ENCODE results near the gene SENP1.

SENP1 gene

DNA sequence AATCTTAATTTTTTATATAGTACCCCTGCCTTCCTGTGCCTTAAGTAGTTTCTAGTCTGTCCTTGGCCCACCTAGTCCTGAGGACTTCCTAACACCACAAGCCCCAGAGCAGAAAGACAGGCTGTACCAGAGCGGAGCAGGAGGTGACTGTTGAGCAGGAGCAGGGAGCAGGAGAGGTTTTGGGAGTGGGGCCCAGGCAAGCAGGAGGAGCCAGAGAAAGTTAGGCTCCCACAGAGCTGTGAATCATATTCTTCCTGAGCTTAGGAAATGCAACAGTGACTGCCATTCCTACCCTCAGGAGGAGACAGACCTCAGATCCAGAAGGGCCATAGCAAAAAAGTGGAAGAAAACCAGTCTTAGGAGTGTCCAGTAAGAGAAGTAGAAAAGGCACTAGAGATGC, 73.3 kb downstream of the SENP1 start:
- no peak overlapping the region for H3K4me3 ChIP-seq (IDR thresholded peaks at IDR 0.05; ENCODE audit: insufficient read depth, low read depth, low read length)
- H4K20me1 ChIP-seq (ENCODE audit: insufficient read depth), result no peaks in the 10 kb centered on the region
- H3K27ac ChIP-seq, result no peak overlapping the region
- no peaks in the 10 kb centered on the region for H3K27me3 ChIP-seq (ENCODE audit: insufficient read depth, low read depth)
- no peaks in the 10 kb centered on the region for H3K36me3 ChIP-seq (ENCODE audit: insufficient read depth)
- no peaks in the 10 kb centered on the region for H3K79me2 ChIP-seq (ENCODE audit: insufficient read depth, low read depth)
- no peak overlapping the region for H2AFZ ChIP-seq (ENCODE audit: low read depth)
- no peaks in the 10 kb centered on the region for H3K4me1 ChIP-seq (ENCODE audit: low read depth, poor library complexity, severe bottlenecking)
- no peak overlapping the region for H3K9ac ChIP-seq
- TF ChIP-seq, protein P1, sequence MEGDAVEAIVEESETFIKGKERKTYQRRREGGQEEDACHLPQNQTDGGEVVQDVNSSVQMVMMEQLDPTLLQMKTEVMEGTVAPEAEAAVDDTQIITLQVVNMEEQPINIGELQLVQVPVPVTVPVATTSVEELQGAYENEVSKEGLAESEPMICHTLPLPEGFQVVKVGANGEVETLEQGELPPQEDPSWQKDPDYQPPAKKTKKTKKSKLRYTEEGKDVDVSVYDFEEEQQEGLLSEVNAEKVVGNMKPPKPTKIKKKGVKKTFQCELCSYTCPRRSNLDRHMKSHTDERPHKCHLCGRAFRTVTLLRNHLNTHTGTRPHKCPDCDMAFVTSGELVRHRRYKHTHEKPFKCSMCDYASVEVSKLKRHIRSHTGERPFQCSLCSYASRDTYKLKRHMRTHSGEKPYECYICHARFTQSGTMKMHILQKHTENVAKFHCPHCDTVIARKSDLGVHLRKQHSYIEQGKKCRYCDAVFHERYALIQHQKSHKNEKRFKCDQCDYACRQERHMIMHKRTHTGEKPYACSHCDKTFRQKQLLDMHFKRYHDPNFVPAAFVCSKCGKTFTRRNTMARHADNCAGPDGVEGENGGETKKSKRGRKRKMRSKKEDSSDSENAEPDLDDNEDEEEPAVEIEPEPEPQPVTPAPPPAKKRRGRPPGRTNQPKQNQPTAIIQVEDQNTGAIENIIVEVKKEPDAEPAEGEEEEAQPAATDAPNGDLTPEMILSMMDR (conservative IDR thresholded peaks at IDR 0.05; ENCODE audit: low read depth, low read length), result no peak
- no peak overlapping the region for H3K4me2 ChIP-seq

DNA sequence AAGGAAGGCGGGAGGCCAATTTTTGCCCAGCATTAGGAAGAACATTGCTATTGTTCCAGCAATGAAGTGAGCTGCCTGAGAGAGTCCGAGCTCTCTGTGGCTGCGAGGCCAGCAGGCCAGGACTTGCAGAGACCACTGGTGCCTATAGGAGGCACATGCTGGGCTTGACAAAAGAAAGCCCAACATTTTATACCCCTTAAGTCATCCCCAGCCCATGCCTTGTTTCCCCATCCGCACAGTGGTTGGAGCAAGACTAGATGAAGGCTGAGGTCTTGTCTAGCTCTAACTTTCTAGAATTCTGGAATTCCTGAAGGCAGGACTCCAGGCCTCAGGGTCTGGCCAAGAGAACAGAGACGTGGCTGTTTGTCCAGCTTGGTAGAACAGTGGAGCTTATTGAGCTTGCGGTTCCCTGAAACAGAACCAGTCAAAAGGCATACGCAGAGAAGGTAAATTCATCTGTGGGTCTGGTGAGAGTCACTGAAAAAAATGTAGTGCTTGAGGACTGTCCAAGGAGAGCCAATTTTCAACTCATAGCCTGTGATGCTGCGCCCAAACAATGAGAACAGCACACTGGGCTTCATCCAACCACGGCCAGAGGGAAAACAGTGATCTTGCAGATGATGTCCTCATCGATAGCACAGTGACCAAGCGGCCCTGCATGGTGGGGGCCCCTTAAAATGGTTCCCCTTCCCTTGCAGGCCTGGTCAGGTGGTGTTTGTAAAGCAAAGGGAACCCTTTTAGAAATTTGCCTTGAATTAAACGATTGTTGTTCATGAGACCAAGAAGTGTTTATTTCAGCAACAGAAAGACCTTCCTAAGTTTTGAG, 74.5 kb downstream of the SENP1 start:
- Histone ChIP-seq H3K4me1 (ENCODE audit: low read depth, poor library complexity, severe bottlenecking) (no peaks in the 10 kb centered on the region), H3K4me3 (IDR thresholded peaks at IDR 0.05; ENCODE audit: insufficient read depth, low read depth, low read length) (no peak overlapping the region), H3K4me2 (no peak overlapping the region), H3K9ac (no peak overlapping the region), H3K27me3 (ENCODE audit: insufficient read depth, low read depth) (no peaks in the 10 kb centered on the region), H3K79me2 (ENCODE audit: insufficient read depth, low read depth) (no peaks in the 10 kb centered on the region), H4K20me1 (ENCODE audit: insufficient read depth) (no peaks in the 10 kb centered on the region), H3K36me3 (ENCODE audit: insufficient read depth) (no peaks in the 10 kb centered on the region), H3K27ac (no peak overlapping the region), H2AFZ (ENCODE audit: low read depth) (no peak overlapping the region)
- TF ChIP-seq, protein P1 (conservative IDR thresholded peaks at IDR 0.05; ENCODE audit: low read depth, low read length), result no peak

DNA sequence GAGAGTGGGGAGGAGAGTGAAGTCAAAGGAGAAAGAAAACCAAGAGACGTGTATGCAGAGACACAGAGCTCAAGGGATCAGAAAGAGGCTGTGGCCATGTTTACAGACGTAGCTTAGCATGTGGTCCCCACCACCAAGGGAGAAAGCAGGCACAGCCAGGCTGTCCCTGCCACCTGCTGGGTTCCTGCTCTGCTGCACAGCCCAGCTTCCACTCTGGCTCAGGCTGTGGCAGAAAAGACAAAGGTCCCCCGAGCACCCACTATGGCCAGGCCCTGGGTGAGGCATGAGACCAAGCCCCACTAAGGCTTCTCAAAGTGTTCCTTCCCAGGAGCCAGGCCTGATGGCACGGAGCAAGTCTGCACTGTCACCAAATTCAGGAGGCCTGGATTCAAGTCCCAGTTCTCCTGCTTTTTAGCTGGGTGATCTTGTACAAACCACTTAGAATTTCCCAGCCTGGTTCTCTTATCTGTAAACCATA, 75.7 kb downstream of the SENP1 start:
- Histone ChIP-seq H2AFZ (ENCODE audit: low read depth) (no peak overlapping the region), H3K4me2 (no peak overlapping the region), H3K4me3 (IDR thresholded peaks at IDR 0.05; ENCODE audit: insufficient read depth, low read depth, low read length) (no peak overlapping the region), H4K20me1 (ENCODE audit: insufficient read depth) (no peaks in the 10 kb centered on the region), H3K4me1 (ENCODE audit: low read depth, poor library complexity, severe bottlenecking) (no peaks in the 10 kb centered on the region), H3K27ac (no peak overlapping the region), H3K9ac (no peak overlapping the region), H3K27me3 (ENCODE audit: insufficient read depth, low read depth) (no peaks in the 10 kb centered on the region), H3K36me3 (ENCODE audit: insufficient read depth) (no peaks in the 10 kb centered on the region), H3K79me2 (ENCODE audit: insufficient read depth, low read depth) (no peaks in the 10 kb centered on the region)
- TF ChIP-seq, protein P1 (conservative IDR thresholded peaks at IDR 0.05; ENCODE audit: low read depth, low read length), result no peak

DNA sequence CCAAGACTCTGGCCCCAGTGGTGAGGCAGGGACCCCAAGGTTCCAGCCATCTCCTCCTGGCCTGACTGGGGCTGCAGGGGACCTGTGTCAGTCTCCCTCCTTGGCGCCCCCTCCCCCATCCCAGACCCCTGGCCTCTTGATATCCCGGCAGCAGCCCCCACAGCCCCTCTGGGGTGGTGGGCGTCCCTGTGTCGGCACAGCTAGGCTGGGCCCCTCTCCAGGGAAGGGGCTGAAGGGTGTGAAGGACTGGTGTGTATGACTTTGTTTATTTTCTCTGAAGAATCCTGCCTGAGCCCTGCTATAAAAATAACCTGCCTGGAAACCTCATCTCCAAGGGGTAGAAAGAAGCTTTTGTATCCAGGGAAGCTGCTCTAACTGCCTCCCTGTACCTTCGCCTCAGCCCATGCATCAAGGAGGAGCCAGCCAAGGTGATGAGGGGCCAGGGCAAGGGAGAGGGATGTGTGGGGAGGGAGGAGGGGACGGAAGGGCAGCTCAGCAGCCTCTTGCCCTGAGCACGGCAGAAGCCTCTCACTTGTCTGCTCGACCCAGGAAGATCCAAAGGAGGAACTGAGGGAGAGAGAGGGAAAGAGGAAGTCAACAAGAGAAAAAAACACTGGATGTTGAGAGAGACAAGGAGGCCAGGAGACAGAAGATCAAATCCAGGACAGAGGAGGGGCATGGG, 76.2 kb downstream of the SENP1 start:
- no peak overlapping the region for H3K4me3 ChIP-seq (IDR thresholded peaks at IDR 0.05; ENCODE audit: insufficient read depth, low read depth, low read length)
- no peaks in the 10 kb centered on the region for H4K20me1 ChIP-seq (ENCODE audit: insufficient read depth)
- no peak overlapping the region for H2AFZ ChIP-seq (ENCODE audit: low read depth)
- H3K27me3 ChIP-seq (ENCODE audit: insufficient read depth, low read depth), result no peaks in the 10 kb centered on the region
- no peak overlapping the region for H3K4me2 ChIP-seq
- H3K79me2 ChIP-seq (ENCODE audit: insufficient read depth, low read depth), result no peaks in the 10 kb centered on the region
- H3K27ac ChIP-seq, result no peak overlapping the region
- H3K9ac ChIP-seq, result no peak overlapping the region
- H3K4me1 ChIP-seq (ENCODE audit: low read depth, poor library complexity, severe bottlenecking), result no peaks in the 10 kb centered on the region
- H3K36me3 ChIP-seq (ENCODE audit: insufficient read depth), result no peaks in the 10 kb centered on the region
- TF ChIP-seq, protein P1 (conservative IDR thresholded peaks at IDR 0.05; ENCODE audit: low read depth, low read length), result no peak
